Measurements from ENCODE around the gene IL37. TPM values are rescaled to one million over a fixed set of nuclear protein-coding genes. Genes with fewer than 3 reads are reported as not detected.

The IL37 gene
- total and polyA plus RNA-seq, 2 experiments from 2014 or later: not detected

DNA sequence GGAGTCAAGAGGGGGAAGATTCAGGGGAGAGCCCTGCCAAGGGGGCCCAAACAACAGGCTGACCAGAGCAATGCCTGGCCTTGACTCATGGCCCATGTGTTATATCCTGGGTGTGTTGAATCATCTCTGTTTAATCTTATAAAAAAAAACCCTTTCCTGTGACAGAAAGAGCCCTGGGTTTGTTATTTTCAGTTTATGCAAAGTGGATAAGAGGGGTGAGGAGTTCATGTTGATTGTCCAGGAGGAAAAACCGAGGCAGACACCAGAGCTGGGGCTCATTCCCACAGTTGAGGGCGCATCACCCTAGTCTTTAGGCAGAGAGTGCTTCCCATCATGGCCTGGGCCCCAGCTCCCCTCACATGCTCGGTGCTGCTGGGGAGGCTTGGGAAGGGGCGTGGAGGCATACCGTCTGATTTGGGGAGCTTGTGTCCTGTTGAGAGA lies 30.9 kb upstream of the IL37 start:
- Histone ChIP-seq H3K36me3 (replicated peaks; ENCODE audit: insufficient read depth, low read depth) (no peaks in the 10 kb centered on the region), H3K9me2 (replicated peaks; ENCODE audit: insufficient read depth) (no peaks in the 10 kb centered on the region), H4K20me1 (ENCODE audit: insufficient read depth, poor library complexity, severe bottlenecking) (no peaks in the 10 kb centered on the region), H2AFZ (no peak overlapping the region), H3K79me2 (no peaks in the 10 kb centered on the region), H3K9me3 (ENCODE audit: low read depth) (no peaks in the 10 kb centered on the region), H3K4me2 (no peak overlapping the region), H3K4me1 (ENCODE audit: insufficient read depth) (no peaks in the 10 kb centered on the region), H3K27ac (no peak overlapping the region), H3K4me3 (no peak overlapping the region), H3K27me3 (no peaks in the 10 kb centered on the region)
- TF ChIP-seq EZH2phosphoT487 (IDR thresholded peaks at IDR 0.05; ENCODE audit: low read depth, severe bottlenecking, unreplicated experiment): no peak
- TF ChIP-seq, protein P1, sequence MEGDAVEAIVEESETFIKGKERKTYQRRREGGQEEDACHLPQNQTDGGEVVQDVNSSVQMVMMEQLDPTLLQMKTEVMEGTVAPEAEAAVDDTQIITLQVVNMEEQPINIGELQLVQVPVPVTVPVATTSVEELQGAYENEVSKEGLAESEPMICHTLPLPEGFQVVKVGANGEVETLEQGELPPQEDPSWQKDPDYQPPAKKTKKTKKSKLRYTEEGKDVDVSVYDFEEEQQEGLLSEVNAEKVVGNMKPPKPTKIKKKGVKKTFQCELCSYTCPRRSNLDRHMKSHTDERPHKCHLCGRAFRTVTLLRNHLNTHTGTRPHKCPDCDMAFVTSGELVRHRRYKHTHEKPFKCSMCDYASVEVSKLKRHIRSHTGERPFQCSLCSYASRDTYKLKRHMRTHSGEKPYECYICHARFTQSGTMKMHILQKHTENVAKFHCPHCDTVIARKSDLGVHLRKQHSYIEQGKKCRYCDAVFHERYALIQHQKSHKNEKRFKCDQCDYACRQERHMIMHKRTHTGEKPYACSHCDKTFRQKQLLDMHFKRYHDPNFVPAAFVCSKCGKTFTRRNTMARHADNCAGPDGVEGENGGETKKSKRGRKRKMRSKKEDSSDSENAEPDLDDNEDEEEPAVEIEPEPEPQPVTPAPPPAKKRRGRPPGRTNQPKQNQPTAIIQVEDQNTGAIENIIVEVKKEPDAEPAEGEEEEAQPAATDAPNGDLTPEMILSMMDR (IDR thresholded peaks at IDR 0.05; ENCODE audit: poor library complexity): no peak
- TF ChIP-seq EZH2 (IDR thresholded peaks at IDR 0.05; ENCODE audit: borderline replicate concordance): no peak
- WGBS (ENCODE audit: low lambda C conversion rate, missing lambda C conversion rate): 92% methylated on average over 5 of the region's 5 CpGs
- no peak for DNase-seq (ENCODE audit: low spot score)

DNA sequence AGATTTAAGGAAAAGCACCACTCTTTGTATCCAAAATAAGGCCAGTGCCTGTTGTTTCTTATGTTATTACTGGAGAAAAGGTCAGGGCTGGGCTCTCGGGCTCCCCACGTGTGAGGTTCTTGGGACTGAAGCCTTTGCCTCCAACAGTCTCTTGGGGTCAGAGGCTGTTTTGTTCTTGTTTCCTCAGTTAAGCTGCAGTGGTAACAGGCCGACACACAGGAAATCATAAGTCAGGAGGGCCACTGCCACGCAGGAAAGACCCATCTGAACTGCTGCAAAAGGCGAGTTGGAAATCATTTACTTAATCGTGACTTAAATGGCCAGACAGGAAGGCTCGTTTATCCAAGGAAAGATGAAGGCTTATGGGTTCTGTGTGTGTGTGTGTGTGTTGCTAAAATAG lies 30.3 kb upstream of the IL37 start:
- H3K4me3 ChIP-seq: no peak overlapping the region
- no peaks in the 10 kb centered on the region for H3K79me2 ChIP-seq
- H3K9me3 ChIP-seq (ENCODE audit: low read depth): no peaks in the 10 kb centered on the region
- H3K4me1 ChIP-seq (ENCODE audit: insufficient read depth): no peaks in the 10 kb centered on the region
- no peak overlapping the region for H2AFZ ChIP-seq
- no peaks in the 10 kb centered on the region for H3K36me3 ChIP-seq (replicated peaks; ENCODE audit: insufficient read depth, low read depth)
- DNase-seq (ENCODE audit: low spot score): no peak
- H4K20me1 ChIP-seq (ENCODE audit: insufficient read depth, poor library complexity, severe bottlenecking): no peaks in the 10 kb centered on the region
- H3K27ac ChIP-seq: peak overlapping the region; percentile 12
- WGBS (ENCODE audit: low lambda C conversion rate, missing lambda C conversion rate): 77% methylated on average over 7 of the region's 7 CpGs
- H3K9me2 ChIP-seq (replicated peaks; ENCODE audit: insufficient read depth): no peaks in the 10 kb centered on the region
- H3K4me2 ChIP-seq: no peak overlapping the region
- no peaks in the 10 kb centered on the region for H3K27me3 ChIP-seq
- TF ChIP-seq, protein P1 (IDR thresholded peaks at IDR 0.05; ENCODE audit: poor library complexity): no peak
- TF ChIP-seq EZH2phosphoT487 (IDR thresholded peaks at IDR 0.05; ENCODE audit: low read depth, severe bottlenecking, unreplicated experiment): no peak
- no peak for TF ChIP-seq EZH2 (IDR thresholded peaks at IDR 0.05; ENCODE audit: borderline replicate concordance)

DNA sequence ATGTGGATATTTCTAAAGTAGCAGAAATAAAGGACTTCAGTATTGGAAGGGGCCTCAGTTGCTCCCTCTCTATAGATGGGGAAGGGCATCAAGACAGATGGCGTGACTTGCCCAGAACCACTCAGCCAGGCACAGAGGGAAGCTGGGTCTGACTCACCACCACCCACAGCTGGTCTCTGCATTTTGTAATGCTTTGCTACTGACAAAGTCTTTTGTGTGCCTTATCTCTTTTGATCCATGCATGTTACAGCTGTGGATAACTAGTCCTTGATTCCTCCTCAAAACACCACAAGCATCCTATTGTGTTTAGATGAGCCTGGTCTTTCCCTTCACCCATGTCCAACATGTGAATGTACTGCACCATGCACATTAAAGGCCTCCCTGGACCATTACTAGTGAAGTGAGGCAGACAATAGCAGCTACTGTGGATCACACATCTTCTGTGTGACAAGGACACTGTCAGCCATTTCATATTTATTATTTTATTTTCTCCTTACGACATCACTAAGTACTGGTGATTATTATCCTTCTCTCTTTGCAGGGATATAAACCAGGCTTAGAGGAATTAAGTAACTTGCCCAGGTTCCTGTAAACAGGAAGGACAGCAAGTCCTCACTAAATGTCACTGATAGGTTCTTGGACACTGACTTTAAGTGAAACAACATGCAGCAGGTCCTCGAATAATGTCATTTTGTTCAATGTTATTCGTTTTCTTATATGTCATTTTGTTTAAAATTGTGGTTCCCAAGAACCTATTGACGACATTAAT lies 29.6 kb upstream of the IL37 start:
- H4K20me1 ChIP-seq (ENCODE audit: insufficient read depth, poor library complexity, severe bottlenecking): no peaks in the 10 kb centered on the region
- H3K9me2 ChIP-seq (replicated peaks; ENCODE audit: insufficient read depth): no peaks in the 10 kb centered on the region
- no peaks in the 10 kb centered on the region for H3K36me3 ChIP-seq (replicated peaks; ENCODE audit: insufficient read depth, low read depth)
- H3K4me3 ChIP-seq: no peak overlapping the region
- no peak for DNase-seq (ENCODE audit: low spot score)
- no peak overlapping the region for H2AFZ ChIP-seq
- TF ChIP-seq EZH2phosphoT487 (IDR thresholded peaks at IDR 0.05; ENCODE audit: low read depth, severe bottlenecking, unreplicated experiment) (no peak), EZH2 (IDR thresholded peaks at IDR 0.05; ENCODE audit: borderline replicate concordance) (no peak)
- TF ChIP-seq, protein P1 (IDR thresholded peaks at IDR 0.05; ENCODE audit: poor library complexity): no peak
- H3K27me3 ChIP-seq: no peaks in the 10 kb centered on the region
- no peaks in the 10 kb centered on the region for H3K4me1 ChIP-seq (ENCODE audit: insufficient read depth)
- H3K79me2 ChIP-seq: no peaks in the 10 kb centered on the region
- H3K4me2 ChIP-seq: no peak overlapping the region
- 67% methylated on average over 5 of the region's 5 CpGs for WGBS (ENCODE audit: low lambda C conversion rate, missing lambda C conversion rate)
- no peaks in the 10 kb centered on the region for H3K9me3 ChIP-seq (ENCODE audit: low read depth)
- peak overlapping the region; percentile 12 for H3K27ac ChIP-seq
